Measurements from ENCODE around the gene AAMDC.
"Not testable (repeated sequence)": the region's sequence is repeated elsewhere in the genome, so short reads cannot be mapped to it uniquely, and the experiment has no call there.

Gene AAMDC

DNA sequence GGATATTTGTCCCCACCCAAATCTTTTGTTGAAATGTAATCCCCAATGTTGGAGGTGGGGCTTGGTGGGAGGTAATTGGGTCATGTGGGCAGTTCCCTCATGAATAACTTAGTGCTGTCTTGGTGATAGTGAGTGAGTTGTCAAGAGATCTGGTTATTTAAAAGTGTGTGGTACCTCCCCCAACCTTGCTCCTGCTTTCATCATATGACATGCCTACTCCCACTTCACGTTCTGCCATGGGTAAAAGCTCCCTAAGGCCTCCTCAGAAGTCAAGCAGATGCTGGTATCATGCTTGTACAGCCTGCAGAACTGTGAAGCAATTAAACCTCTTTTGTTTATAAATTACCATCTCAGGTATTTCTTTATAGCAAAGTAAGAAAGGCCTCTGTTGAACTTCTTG lies 30.6 kb downstream of the AAMDC start:
- TF ChIP-seq TAF1 (IDR thresholded peaks at IDR 0.05; ENCODE audit: low read depth, low read length) = no peak
- TF ChIP-seq PAX5 (IDR thresholded peaks at IDR 0.05; ENCODE audit: insufficient read depth, low read length, severe bottlenecking) = no peak
- TF ChIP-seq POU2F2 (IDR thresholded peaks at IDR 0.05; ENCODE audit: low read depth, low read length) = no peak
- TF ChIP-seq POLR2AphosphoS5 (IDR thresholded peaks at IDR 0.05; ENCODE audit: low read depth, low read length) = no peak
- no peak for FAIRE-seq
- DNase-seq (ENCODE audit: insufficient read length, low spot score) = no peak

- TF ChIP-seq POLR2A (IDR thresholded peaks at IDR 0.05; ENCODE audit: low read depth, low read length) (no peak), TAF1 (IDR thresholded peaks at IDR 0.05; ENCODE audit: low read depth, low read length) (no peak), POLR2AphosphoS5 (IDR thresholded peaks at IDR 0.05; ENCODE audit: low read depth, low read length) (no peak), PAX5 (IDR thresholded peaks at IDR 0.05; ENCODE audit: insufficient read depth, low read length, severe bottlenecking) (no peak), SPI1 (IDR thresholded peaks at IDR 0.05; ENCODE audit: low read depth, low read length) (no peak), POU2F2 (IDR thresholded peaks at IDR 0.05; ENCODE audit: low read depth, low read length) (no peak)
- DNase-seq (ENCODE audit: insufficient read length, low spot score) (no peak), FAIRE-seq (no peak)
These were observed 33.9 kb downstream of the AAMDC start for GRCh38 chr11:77854838-77855237.

- FAIRE-seq = not testable (repeated sequence)
These were observed 37.0 kb downstream of the AAMDC start for GRCh38 chr11:77857906-77858457.

DNA sequence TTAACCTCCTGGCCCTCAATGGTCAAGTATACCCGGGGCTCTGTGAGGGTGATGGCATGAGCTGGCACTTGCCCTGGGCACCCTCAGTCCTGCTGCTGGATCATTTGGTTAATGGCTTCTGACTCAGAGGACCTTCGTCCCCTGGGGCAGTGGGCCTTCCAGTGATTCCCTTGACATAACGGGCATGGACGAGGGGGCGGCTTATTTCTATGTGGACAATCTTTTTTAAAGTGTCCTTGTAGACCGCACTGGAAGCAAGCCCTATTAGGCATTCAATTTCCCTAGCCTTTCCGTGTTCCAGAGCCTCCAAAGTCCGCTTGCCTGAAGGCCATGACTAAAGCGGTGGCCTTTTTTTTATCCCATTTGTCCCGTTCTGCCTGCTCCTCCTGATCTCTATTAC lies 40.5 kb downstream of the AAMDC start:
- not testable (repeated sequence) for FAIRE-seq; DNase-seq (ENCODE audit: insufficient read length, low spot score)

More at GRCh38 chr11:77857906-77858457, 37.0 kb downstream of the AAMDC start:
- DNase-seq (ENCODE audit: insufficient read length, low spot score) = not testable (repeated sequence)

GRCh38 chr11:77865805-77866204 lies 44.9 kb downstream of the AAMDC start:
- TF ChIP-seq POU2F2 (IDR thresholded peaks at IDR 0.05; ENCODE audit: low read depth, low read length) (no peak), POLR2A (IDR thresholded peaks at IDR 0.05; ENCODE audit: low read depth, low read length) (no peak), TAF1 (IDR thresholded peaks at IDR 0.05; ENCODE audit: low read depth, low read length) (no peak), SPI1 (IDR thresholded peaks at IDR 0.05; ENCODE audit: low read depth, low read length) (no peak), POLR2AphosphoS5 (IDR thresholded peaks at IDR 0.05; ENCODE audit: low read depth, low read length) (no peak), PAX5 (IDR thresholded peaks at IDR 0.05; ENCODE audit: insufficient read depth, low read length, severe bottlenecking) (no peak)
- FAIRE-seq (no peak), DNase-seq (ENCODE audit: insufficient read length, low spot score) (no peak)

GRCh38 chr11:77866336-77866735 lies 45.4 kb downstream of the AAMDC start:
- TF ChIP-seq PAX5 (IDR thresholded peaks at IDR 0.05; ENCODE audit: insufficient read depth, low read length, severe bottlenecking) (no peak), POLR2AphosphoS5 (IDR thresholded peaks at IDR 0.05; ENCODE audit: low read depth, low read length) (no peak), TAF1 (IDR thresholded peaks at IDR 0.05; ENCODE audit: low read depth, low read length) (no peak), SPI1 (IDR thresholded peaks at IDR 0.05; ENCODE audit: low read depth, low read length) (no peak), POLR2A (IDR thresholded peaks at IDR 0.05; ENCODE audit: low read depth, low read length) (no peak), POU2F2 (IDR thresholded peaks at IDR 0.05; ENCODE audit: low read depth, low read length) (no peak)
- no peak for DNase-seq (ENCODE audit: insufficient read length, low spot score)
- FAIRE-seq = no peak

DNA sequence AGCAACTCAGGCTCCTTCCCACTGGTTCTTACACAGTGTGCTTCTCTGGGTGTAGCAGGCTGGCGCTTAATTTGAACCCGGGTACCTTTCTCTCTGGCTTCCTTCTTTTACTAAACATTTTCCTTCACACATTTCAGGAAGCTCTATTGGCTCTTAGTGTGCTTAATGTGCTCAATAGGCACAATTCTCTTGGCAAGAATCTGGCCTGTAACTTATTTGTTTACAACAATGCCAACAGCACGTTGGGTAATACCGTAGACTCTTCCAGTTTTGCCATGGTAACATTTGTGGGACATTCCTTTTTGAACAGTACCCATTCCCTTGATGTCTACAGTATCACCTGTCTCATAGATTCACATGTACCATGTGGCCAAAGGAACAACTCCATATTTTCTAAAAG lies 47.8 kb downstream of the AAMDC start:
- no peak for TF ChIP-seq POLR2AphosphoS5 (IDR thresholded peaks at IDR 0.05; ENCODE audit: low read depth, low read length)
- no peak for TF ChIP-seq PAX5 (IDR thresholded peaks at IDR 0.05; ENCODE audit: insufficient read depth, low read length, severe bottlenecking)
- TF ChIP-seq SPI1 (IDR thresholded peaks at IDR 0.05; ENCODE audit: low read depth, low read length) = no peak
- no peak for TF ChIP-seq POU2F2 (IDR thresholded peaks at IDR 0.05; ENCODE audit: low read depth, low read length)
- TF ChIP-seq TAF1 (IDR thresholded peaks at IDR 0.05; ENCODE audit: low read depth, low read length) = no peak
- no peak for TF ChIP-seq POLR2A (IDR thresholded peaks at IDR 0.05; ENCODE audit: low read depth, low read length)
- FAIRE-seq = peak; percentile 13
- DNase-seq (ENCODE audit: insufficient read length, low spot score) = no peak

DNA sequence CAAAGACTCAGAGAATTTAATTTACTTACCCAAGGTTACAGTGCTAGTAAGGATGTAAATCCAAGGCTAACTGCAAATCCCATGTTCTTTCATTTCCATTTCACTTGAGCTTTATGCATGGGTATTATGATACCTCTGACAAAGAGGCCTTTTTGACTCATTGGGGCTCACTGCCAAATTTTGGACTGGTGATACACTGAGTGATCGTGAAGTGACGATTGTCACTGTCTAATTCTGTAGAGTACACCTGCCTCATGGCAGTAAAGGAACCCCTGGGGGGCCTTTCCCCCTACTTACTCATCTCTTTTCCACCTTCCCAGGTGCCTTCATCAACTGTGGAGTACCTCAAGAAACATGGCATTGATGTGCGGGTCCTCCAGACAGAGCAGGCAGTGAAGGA lies 50.9 kb downstream of the AAMDC start:
- FAIRE-seq (no peak), DNase-seq (ENCODE audit: insufficient read length, low spot score) (no peak)

DNA sequence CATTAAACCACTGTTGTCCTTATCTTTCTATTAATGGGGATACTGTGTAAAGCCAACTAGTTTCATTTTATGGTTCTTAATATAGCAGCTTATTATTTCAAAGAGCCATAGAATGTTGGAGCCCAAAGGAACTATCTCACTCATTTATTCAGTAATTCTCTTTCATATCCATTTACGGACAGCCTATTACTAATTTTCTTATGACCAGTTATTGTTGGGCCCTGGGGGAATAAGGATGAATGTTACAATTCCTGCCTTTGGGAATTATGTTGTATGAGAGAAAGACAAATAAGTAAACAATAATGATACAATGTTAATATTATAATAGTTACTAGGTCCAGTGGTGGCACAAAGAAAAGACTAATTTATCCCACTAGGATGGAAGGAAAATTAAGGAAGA lies 52.4 kb downstream of the AAMDC start:
- FAIRE-seq (no peak), DNase-seq (ENCODE audit: insufficient read length, low spot score) (no peak)
- TF ChIP-seq SPI1 (IDR thresholded peaks at IDR 0.05; ENCODE audit: low read depth, low read length) = no peak
- TF ChIP-seq TAF1 (IDR thresholded peaks at IDR 0.05; ENCODE audit: low read depth, low read length) = no peak
- TF ChIP-seq POLR2AphosphoS5 (IDR thresholded peaks at IDR 0.05; ENCODE audit: low read depth, low read length) = no peak

More for the DNA sequence above, 50.9 kb downstream of the AAMDC start:
- TF ChIP-seq SPI1 (IDR thresholded peaks at IDR 0.05; ENCODE audit: low read depth, low read length) = no peak
- no peak for TF ChIP-seq POLR2A (IDR thresholded peaks at IDR 0.05; ENCODE audit: low read depth, low read length)
- no peak for TF ChIP-seq TAF1 (IDR thresholded peaks at IDR 0.05; ENCODE audit: low read depth, low read length)
- no peak for TF ChIP-seq PAX5 (IDR thresholded peaks at IDR 0.05; ENCODE audit: insufficient read depth, low read length, severe bottlenecking)
- no peak for TF ChIP-seq POLR2AphosphoS5 (IDR thresholded peaks at IDR 0.05; ENCODE audit: low read depth, low read length)
- no peak for TF ChIP-seq POU2F2 (IDR thresholded peaks at IDR 0.05; ENCODE audit: low read depth, low read length)

DNA sequence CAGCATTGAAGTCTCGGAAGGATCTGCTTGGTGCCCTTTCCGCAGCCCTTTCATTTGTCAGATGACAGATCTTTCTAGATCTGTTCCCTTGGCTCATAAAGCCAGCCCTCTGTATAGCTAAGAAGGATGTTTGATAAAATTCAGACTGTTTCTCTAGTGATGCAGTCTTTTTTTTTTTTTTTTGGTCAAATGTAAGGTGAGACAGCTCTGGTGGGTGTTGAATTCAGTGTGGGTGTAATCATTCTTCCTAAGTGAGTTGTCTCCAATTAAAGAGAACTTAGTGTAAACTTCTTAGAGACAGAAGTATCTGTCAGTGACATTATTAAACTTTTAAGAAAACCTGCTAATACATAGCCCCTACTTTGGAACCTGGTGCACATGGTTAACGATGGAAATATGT lies 53.3 kb downstream of the AAMDC start:
- FAIRE-seq = no peak
- TF ChIP-seq TAF1 (IDR thresholded peaks at IDR 0.05; ENCODE audit: low read depth, low read length) (no peak), POU2F2 (IDR thresholded peaks at IDR 0.05; ENCODE audit: low read depth, low read length) (no peak)
- DNase-seq (ENCODE audit: insufficient read length, low spot score) = no peak

DNA sequence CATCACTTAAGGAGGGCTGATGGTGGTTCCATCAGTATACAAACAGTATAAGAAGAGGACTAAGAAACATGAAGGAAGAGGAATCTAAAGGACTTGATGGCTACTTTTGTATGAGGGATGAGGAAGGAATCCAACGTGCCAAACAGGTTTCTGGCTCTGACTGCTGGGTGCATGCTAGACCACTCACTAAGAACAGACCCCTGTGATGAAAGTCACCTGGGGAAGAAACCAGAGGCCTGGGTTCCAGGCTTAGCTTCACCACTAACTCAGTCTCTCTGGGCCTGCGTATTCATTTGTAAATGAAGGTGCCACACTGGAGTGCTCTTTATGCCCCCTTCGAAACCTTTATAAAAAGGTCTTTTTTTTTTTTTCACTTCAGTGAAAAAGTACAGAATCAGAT lies 55.1 kb downstream of the AAMDC start:
- DNase-seq (ENCODE audit: insufficient read length, low spot score) (no peak), FAIRE-seq (no peak)
- TF ChIP-seq PAX5 (IDR thresholded peaks at IDR 0.05; ENCODE audit: insufficient read depth, low read length, severe bottlenecking) (no peak), POLR2AphosphoS5 (IDR thresholded peaks at IDR 0.05; ENCODE audit: low read depth, low read length) (no peak), TAF1 (IDR thresholded peaks at IDR 0.05; ENCODE audit: low read depth, low read length) (no peak), POLR2A (IDR thresholded peaks at IDR 0.05; ENCODE audit: low read depth, low read length) (no peak), SPI1 (IDR thresholded peaks at IDR 0.05; ENCODE audit: low read depth, low read length) (no peak), POU2F2 (IDR thresholded peaks at IDR 0.05; ENCODE audit: low read depth, low read length) (no peak)

DNA sequence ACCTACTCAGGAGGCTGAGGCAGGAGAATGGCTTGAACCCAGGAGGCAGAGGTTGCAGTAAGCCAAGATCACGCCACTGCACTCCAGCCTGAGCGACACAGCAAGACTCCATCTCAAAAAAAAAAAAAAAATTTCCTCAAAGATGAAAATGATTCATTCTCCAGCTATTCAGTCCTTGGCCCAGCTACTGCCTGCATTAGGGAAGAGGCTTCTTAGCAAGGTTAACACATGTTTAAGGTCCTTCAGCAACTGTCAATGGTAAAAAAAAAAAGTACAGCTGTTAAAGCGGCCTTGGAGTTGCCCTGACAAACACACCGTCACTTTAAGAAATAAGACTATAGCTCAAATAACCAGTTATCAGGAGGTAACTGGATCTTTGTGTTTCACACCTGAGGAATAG lies 57.3 kb downstream of the AAMDC start:
- not testable (repeated sequence) for DNase-seq (ENCODE audit: insufficient read length, low spot score); FAIRE-seq
